SJCRH30 (cell line): ENCODE results near the gene SLX1A. TPM values are rescaled to one million over a fixed set of nuclear protein-coding genes. Genes with fewer than 3 reads are reported as not detected.
"Not testable (repeated sequence)": the region's sequence is repeated elsewhere in the genome, so short reads cannot be mapped to it uniquely, and the experiment has no call there.

Source experiments
- DNase-seq, 2 experiments: peaks; one replicate each; pipeline ENCODE4 v3.0.0-alpha.2; 2015 to 2020
- H3K27ac ChIP-seq: fragments of 250-450 bp; sonication (Bioruptor Pico); 2 replicates; pipeline ENCODE4 v1.5.1; 2020; ENCODE audit warnings: mild to moderate bottlenecking, moderate library complexity
- H3K27me3 ChIP-seq: fragments of 250-450 bp; sonication (Bioruptor Pico); 2 replicates; pipeline ENCODE4 v1.5.1; 2020; ENCODE audit warnings: mild to moderate bottlenecking, moderate library complexity
- H3K36me3 ChIP-seq: fragments of 250-450 bp; sonication (Bioruptor Pico); 2 replicates; pipeline ENCODE4 v1.5.1; 2020; ENCODE audit warnings: mild to moderate bottlenecking, moderate library complexity
- H3K4me1 ChIP-seq: fragments of 250-450 bp; sonication (Bioruptor Pico); 2 replicates; pipeline ENCODE4 v1.5.1; 2020; ENCODE audit warnings: mild to moderate bottlenecking, moderate library complexity
- H3K4me3 ChIP-seq: fragments of 250-450 bp; sonication (Bioruptor Pico); 2 replicates; pipeline ENCODE4 v1.5.1; 2020; ENCODE audit warnings: mild to moderate bottlenecking, moderate library complexity
- H3K9me3 ChIP-seq: fragments of 250-450 bp; sonication (Bioruptor Pico); replicated peaks from 2 replicates; pipeline ENCODE4 v1.5.1; 2020; ENCODE audit warnings: mild to moderate bottlenecking, moderate library complexity
- total RNA-seq: library from RNA; depleted of rRNA; stranded (reverse); fragments of >200 nt; shearing (Covaris generic); gene quantifications from 2 replicates; pipeline ENCODE4 v1.2.3, GENCODE V29; 2014

SLX1A gene
- total RNA-seq, 1 experiment from 2014 or later = 15.2 TPM

GRCh38 chr16:30173054-30173453 is 20.6 kb upstream of the SLX1A start:
- no peaks in the 10 kb centered on the region for H3K36me3 ChIP-seq
- H3K4me3 ChIP-seq = no peak overlapping the region
- no peak overlapping the region for H3K27ac ChIP-seq
- no peaks in the 10 kb centered on the region for H3K9me3 ChIP-seq
- H3K27me3 ChIP-seq = no peaks in the 10 kb centered on the region
- no peak for DNase-seq
- no peaks in the 10 kb centered on the region for H3K4me1 ChIP-seq

- H3K4me1 ChIP-seq, H3K27ac ChIP-seq, H3K36me3 ChIP-seq, H3K27me3 ChIP-seq, H3K9me3 ChIP-seq, H3K4me3 ChIP-seq, DNase-seq: not testable (repeated sequence)
These were observed 16.8 kb upstream of the SLX1A start for GRCh38 chr16:30176876-30177275.

- H3K4me1 ChIP-seq = peaks cover 2% of the 10 kb centered on the region; the same call in 1 of the 2 replicates
- H3K9me3 ChIP-seq = no peaks in the 10 kb centered on the region
- no peaks in the 10 kb centered on the region for H3K27me3 ChIP-seq
- no peak overlapping the region for H3K27ac ChIP-seq
- H3K4me3 ChIP-seq = no peak overlapping the region
- DNase-seq = no peak
- no peaks in the 10 kb centered on the region for H3K36me3 ChIP-seq
These were observed 14.5 kb upstream of the SLX1A start for GRCh38 chr16:30179195-30179594.

- Histone ChIP-seq H3K27ac (no peak overlapping the region), H3K9me3 (no peaks in the 10 kb centered on the region), H3K36me3 (no peaks in the 10 kb centered on the region), H3K27me3 (no peaks in the 10 kb centered on the region), H3K4me3 (no peak overlapping the region), H3K4me1 (peaks cover 3% of the 10 kb centered on the region; the same call in 1 of the 2 replicates)
- DNase-seq = no peak
These were observed 13.7 kb upstream of the SLX1A start for GRCh38 chr16:30179931-30180330.

GRCh38 chr16:30180741-30181140 is 12.9 kb upstream of the SLX1A start:
- Histone ChIP-seq H3K4me1 (peaks cover 4% of the 10 kb centered on the region), H3K27ac (no peak overlapping the region), H3K9me3 (no peaks in the 10 kb centered on the region), H3K27me3 (no peaks in the 10 kb centered on the region), H3K36me3 (no peaks in the 10 kb centered on the region), H3K4me3 (no peak overlapping the region)
- DNase-seq = no peak

- DNase-seq = peak; percentile 77 to 80
- Histone ChIP-seq H3K4me1 (peaks cover 9% of the 10 kb centered on the region), H3K27me3 (no peaks in the 10 kb centered on the region), H3K9me3 (no peaks in the 10 kb centered on the region), H3K4me3 (peak within 1 kb of the TSS; percentile 69), H3K27ac (no peak within 1 kb of the TSS), H3K36me3 (no peaks in the 10 kb centered on the region)
These were observed 10.2 kb upstream of the SLX1A start, which contains the start of gene CORO1A for GRCh38 chr16:30183233-30184095. Gene CORO1A (plus strand): TSS chr16:30183602. CDS start chr16:30185210, 1,608 bp downstream.

GRCh38 chr16:30184096-30184890 is 9.4 kb upstream of the SLX1A start:
- Histone ChIP-seq H3K27ac (no peak overlapping the region), H3K9me3 (no peaks in the 10 kb centered on the region), H3K4me1 (peaks cover 9% of the 10 kb centered on the region), H3K36me3 (no peaks in the 10 kb centered on the region), H3K4me3 (peak overlapping the region; percentile 69), H3K27me3 (no peaks in the 10 kb centered on the region)
- DNase-seq = peak; percentile 4 to 8

GRCh38 chr16:30184891-30185682 is 8.6 kb upstream of the SLX1A start:
- H3K9me3 ChIP-seq = no peaks in the 10 kb centered on the region
- no peak overlapping the region for H3K27ac ChIP-seq
- no peaks in the 10 kb centered on the region for H3K27me3 ChIP-seq
- no peaks in the 10 kb centered on the region for H3K36me3 ChIP-seq
- DNase-seq = no peak
- H3K4me3 ChIP-seq = no peak overlapping the region
- peaks cover 9% of the 10 kb centered on the region for H3K4me1 ChIP-seq

- H3K27ac ChIP-seq = no peak overlapping the region
- H3K9me3 ChIP-seq = no peaks in the 10 kb centered on the region
- H3K4me3 ChIP-seq = no peak overlapping the region
- H3K36me3 ChIP-seq = no peaks in the 10 kb centered on the region
- peaks cover 9% of the 10 kb centered on the region for H3K4me1 ChIP-seq
- no peaks in the 10 kb centered on the region for H3K27me3 ChIP-seq
- DNase-seq = peak; percentile 37 to 51
These were observed 7.8 kb upstream of the SLX1A start for GRCh38 chr16:30185683-30186421.

- Histone ChIP-seq H3K4me1 (peaks cover 9% of the 10 kb centered on the region), H3K36me3 (no peaks in the 10 kb centered on the region), H3K27ac (no peak overlapping the region), H3K4me3 (no peak overlapping the region), H3K27me3 (no peaks in the 10 kb centered on the region), H3K9me3 (no peaks in the 10 kb centered on the region)
- peak in 1 of 2 experiments; percentile 2 for DNase-seq
These were observed 7.3 kb upstream of the SLX1A start for GRCh38 chr16:30186444-30186781.

GRCh38 chr16:30186782-30187555 is 6.7 kb upstream of the SLX1A start:
- Histone ChIP-seq H3K9me3 (no peaks in the 10 kb centered on the region), H3K4me1 (peaks cover 9% of the 10 kb centered on the region), H3K36me3 (no peaks in the 10 kb centered on the region), H3K27ac (no peak overlapping the region), H3K27me3 (no peaks in the 10 kb centered on the region), H3K4me3 (no peak overlapping the region)
- DNase-seq = peak in 1 of 2 experiments; percentile 11

GRCh38 chr16:30187556-30187865 is 6.2 kb upstream of the SLX1A start:
- H3K27me3 ChIP-seq = no peaks in the 10 kb centered on the region
- H3K36me3 ChIP-seq = no peaks in the 10 kb centered on the region
- H3K4me1 ChIP-seq = peaks cover 9% of the 10 kb centered on the region
- DNase-seq = no peak
- no peaks in the 10 kb centered on the region for H3K9me3 ChIP-seq
- H3K4me3 ChIP-seq = no peak overlapping the region
- H3K27ac ChIP-seq = no peak overlapping the region

- Histone ChIP-seq H3K27ac (no peak overlapping the region), H3K4me3 (no peak overlapping the region), H3K36me3 (no peaks in the 10 kb centered on the region), H3K27me3 (no peaks in the 10 kb centered on the region), H3K4me1 (peaks cover 9% of the 10 kb centered on the region), H3K9me3 (no peaks in the 10 kb centered on the region)
- no peak for DNase-seq
These were observed 5.6 kb upstream of the SLX1A start for GRCh38 chr16:30187971-30188561.
